Measurements from ENCODE around the gene RAMP3.

- no peak for TF ChIP-seq CTCF (IDR thresholded peaks at IDR 0.05; ENCODE audit: low read depth, low read length)
- no peak for TF ChIP-seq EZH2phosphoT487 (IDR thresholded peaks at IDR 0.05; ENCODE audit: low read depth)
Observed at GRCh38 chr7:45177801-45178200, 20.2 kb downstream of the RAMP3 start.

All from OCI-LY3 (cell line).